ENCODE measurements around the gene DNA2.
"Not testable (repeated sequence)": the region's sequence is repeated elsewhere in the genome, so short reads cannot be mapped to it uniquely, and the experiment has no call there.

Gene DNA2

GRCh38 chr10:68471586-68472408 lies at the start of gene DNA2:
DNA2 (minus strand) TSS chr10:68471973; CDS start chr10:68471864, 109 bp downstream.
- H3K9me3 Mint-ChIP-seq, result no peaks in the 10 kb centered on the region
- intact Hi-C loops (cut with micrococcal nuclease), result no loop called here
- peaks cover 8% of the 10 kb centered on the region for H3K36me3 Mint-ChIP-seq (ENCODE audit: low read depth)

GRCh38 chr10:68518609-68519008 lies 46.8 kb upstream of the DNA2 start:
- H3K4me1 Mint-ChIP-seq (ENCODE audit: low read depth); H3K27me3 Mint-ChIP-seq; H3K4me3 Mint-ChIP-seq; H3K27ac Mint-ChIP-seq; H3K9me3 Mint-ChIP-seq; intact Hi-C loops (cut with micrococcal nuclease): not testable (repeated sequence)
- peaks cover 74% of the 10 kb centered on the region for H3K36me3 Mint-ChIP-seq (ENCODE audit: low read depth)

More at GRCh38 chr10:68471586-68472408, at the start of gene DNA2:
- Mint-ChIP-seq H3K27ac (peak within 1 kb of the TSS; percentile 79), H3K27me3 (no peaks in the 10 kb centered on the region), H3K4me3 (peak within 1 kb of the TSS; percentile 93), H3K4me1 (ENCODE audit: low read depth) (peaks cover 17% of the 10 kb centered on the region)

- Mint-ChIP-seq H3K4me1 (ENCODE audit: low read depth) (no peaks in the 10 kb centered on the region), H3K27me3 (no peaks in the 10 kb centered on the region), H3K4me3 (no peak overlapping the region), H3K36me3 (ENCODE audit: low read depth) (peaks cover 76% of the 10 kb centered on the region), H3K27ac (no peak overlapping the region), H3K9me3 (no peaks in the 10 kb centered on the region)
- intact Hi-C loops (cut with micrococcal nuclease), result no loop called here
Measured at GRCh38 chr10:68517188-68517587, 45.4 kb upstream of the DNA2 start.

- intact Hi-C loops (cut with micrococcal nuclease), result no loop called here
- Mint-ChIP-seq H3K36me3 (ENCODE audit: low read depth) (peaks cover 72% of the 10 kb centered on the region), H3K4me1 (ENCODE audit: low read depth) (no peaks in the 10 kb centered on the region), H3K27me3 (no peaks in the 10 kb centered on the region), H3K4me3 (no peak overlapping the region), H3K27ac (no peak overlapping the region), H3K9me3 (no peaks in the 10 kb centered on the region)
Measured at GRCh38 chr10:68516766-68517165, 45.0 kb upstream of the DNA2 start.

GRCh38 chr10:68516216-68516615 lies 44.4 kb upstream of the DNA2 start:
- H3K4me3 Mint-ChIP-seq; intact Hi-C loops (cut with micrococcal nuclease); H3K4me1 Mint-ChIP-seq (ENCODE audit: low read depth); H3K9me3 Mint-ChIP-seq; H3K27ac Mint-ChIP-seq; H3K27me3 Mint-ChIP-seq: not testable (repeated sequence)
- H3K36me3 Mint-ChIP-seq (ENCODE audit: low read depth), result peaks cover 71% of the 10 kb centered on the region

GRCh38 chr10:68508090-68508489 lies 36.3 kb upstream of the DNA2 start:
- intact Hi-C loops (cut with micrococcal nuclease), result no loop called here
- H3K4me3 Mint-ChIP-seq, result no peak overlapping the region
- H3K36me3 Mint-ChIP-seq (ENCODE audit: low read depth), result peaks cover 50% of the 10 kb centered on the region
- no peaks in the 10 kb centered on the region for H3K27me3 Mint-ChIP-seq
- no peaks in the 10 kb centered on the region for H3K9me3 Mint-ChIP-seq
- no peak overlapping the region for H3K27ac Mint-ChIP-seq
- no peaks in the 10 kb centered on the region for H3K4me1 Mint-ChIP-seq (ENCODE audit: low read depth)

GRCh38 chr10:68506411-68506810 lies 34.6 kb upstream of the DNA2 start:
- no peak overlapping the region for H3K4me3 Mint-ChIP-seq
- no peaks in the 10 kb centered on the region for H3K9me3 Mint-ChIP-seq
- intact Hi-C loops (cut with micrococcal nuclease), result no loop called here
- H3K27ac Mint-ChIP-seq, result no peak overlapping the region
- no peaks in the 10 kb centered on the region for H3K4me1 Mint-ChIP-seq (ENCODE audit: low read depth)
- H3K36me3 Mint-ChIP-seq (ENCODE audit: low read depth), result peaks cover 53% of the 10 kb centered on the region
- H3K27me3 Mint-ChIP-seq, result no peaks in the 10 kb centered on the region

GRCh38 chr10:68502846-68503245 lies 31.1 kb upstream of the DNA2 start:
- Mint-ChIP-seq H3K27me3 (no peaks in the 10 kb centered on the region), H3K27ac (no peak overlapping the region), H3K4me1 (ENCODE audit: low read depth) (no peaks in the 10 kb centered on the region), H3K36me3 (ENCODE audit: low read depth) (peaks cover 68% of the 10 kb centered on the region), H3K4me3 (no peak overlapping the region), H3K9me3 (no peaks in the 10 kb centered on the region)
- intact Hi-C loops (cut with micrococcal nuclease), result no loop called here

- Mint-ChIP-seq H3K36me3 (ENCODE audit: low read depth) (peaks cover 72% of the 10 kb centered on the region), H3K9me3 (no peaks in the 10 kb centered on the region), H3K27ac (no peak overlapping the region), H3K4me3 (no peak overlapping the region), H3K27me3 (no peaks in the 10 kb centered on the region), H3K4me1 (ENCODE audit: low read depth) (no peaks in the 10 kb centered on the region)
- intact Hi-C loops (cut with micrococcal nuclease), result no loop called here
Measured at GRCh38 chr10:68501691-68502090, 29.9 kb upstream of the DNA2 start.

GRCh38 chr10:68499544-68499943 lies 27.8 kb upstream of the DNA2 start:
- intact Hi-C loops (cut with micrococcal nuclease), result no loop called here
- H3K36me3 Mint-ChIP-seq (ENCODE audit: low read depth), result peaks cover 77% of the 10 kb centered on the region
- H3K27me3 Mint-ChIP-seq, result no peaks in the 10 kb centered on the region
- no peak overlapping the region for H3K4me3 Mint-ChIP-seq
- H3K27ac Mint-ChIP-seq, result no peak overlapping the region
- no peaks in the 10 kb centered on the region for H3K9me3 Mint-ChIP-seq
- no peaks in the 10 kb centered on the region for H3K4me1 Mint-ChIP-seq (ENCODE audit: low read depth)

GRCh38 chr10:68496072-68496471 lies 24.3 kb upstream of the DNA2 start:
- Mint-ChIP-seq H3K4me3 (no peak overlapping the region), H3K27me3 (no peaks in the 10 kb centered on the region), H3K9me3 (no peaks in the 10 kb centered on the region), H3K36me3 (ENCODE audit: low read depth) (peaks cover 77% of the 10 kb centered on the region), H3K4me1 (ENCODE audit: low read depth) (peaks cover 15% of the 10 kb centered on the region), H3K27ac (no peak overlapping the region)
- intact Hi-C loops (cut with micrococcal nuclease), result no loop called here

- Mint-ChIP-seq H3K27me3 (no peaks in the 10 kb centered on the region), H3K4me3 (no peak overlapping the region), H3K9me3 (no peaks in the 10 kb centered on the region), H3K36me3 (ENCODE audit: low read depth) (peaks cover 68% of the 10 kb centered on the region), H3K27ac (no peak overlapping the region), H3K4me1 (ENCODE audit: low read depth) (peaks cover 25% of the 10 kb centered on the region)
- intact Hi-C loops (cut with micrococcal nuclease), result no loop called here
Measured at GRCh38 chr10:68492118-68492517, 20.3 kb upstream of the DNA2 start.

GRCh38 chr10:68489919-68490318 lies 18.1 kb upstream of the DNA2 start:
- intact Hi-C loops (cut with micrococcal nuclease), result no loop called here
- peaks cover 25% of the 10 kb centered on the region for H3K4me1 Mint-ChIP-seq (ENCODE audit: low read depth)
- no peak overlapping the region for H3K27ac Mint-ChIP-seq
- H3K4me3 Mint-ChIP-seq, result no peak overlapping the region
- H3K36me3 Mint-ChIP-seq (ENCODE audit: low read depth), result peaks cover 76% of the 10 kb centered on the region
- H3K27me3 Mint-ChIP-seq, result no peaks in the 10 kb centered on the region
- H3K9me3 Mint-ChIP-seq, result no peaks in the 10 kb centered on the region

- intact Hi-C loops (cut with micrococcal nuclease), result no loop called here
- H3K36me3 Mint-ChIP-seq (ENCODE audit: low read depth), result peaks cover 8% of the 10 kb centered on the region
- no peak overlapping the region for H3K4me3 Mint-ChIP-seq
- no peaks in the 10 kb centered on the region for H3K9me3 Mint-ChIP-seq
- no peaks in the 10 kb centered on the region for H3K27me3 Mint-ChIP-seq
- no peak overlapping the region for H3K27ac Mint-ChIP-seq
- peaks cover 17% of the 10 kb centered on the region for H3K4me1 Mint-ChIP-seq (ENCODE audit: low read depth)
Measured at GRCh38 chr10:68474021-68474420, 2.2 kb upstream of the DNA2 start.

GRCh38 chr10:68471063-68471585 lies 649 bp downstream of the DNA2 start:
- Mint-ChIP-seq H3K27ac (peak overlapping the region; percentile 79), H3K27me3 (no peaks in the 10 kb centered on the region), H3K4me1 (ENCODE audit: low read depth) (peaks cover 17% of the 10 kb centered on the region), H3K4me3 (peak overlapping the region; percentile 93), H3K36me3 (ENCODE audit: low read depth) (peaks cover 8% of the 10 kb centered on the region), H3K9me3 (no peaks in the 10 kb centered on the region)
- intact Hi-C loops (cut with micrococcal nuclease), result no loop called here
